ENCODE measurements around the gene PCYT2. TPM values are rescaled to one million over a fixed set of nuclear protein-coding genes. Genes with fewer than 3 reads are reported as not detected.

Gene PCYT2
- total RNA-seq, 2 donors from 2014 or later, result 66.8 to 70.9 TPM

GRCh38 chr17:81863833-81864768 lies 47.1 kb downstream of the PCYT2 start:
- Mint-ChIP-seq H3K36me3 (ENCODE audit: low read depth) (peaks cover 28% of the 10 kb centered on the region), H3K27ac (no peak overlapping the region), H3K4me3 (no peak overlapping the region), H3K9me3 (no peaks in the 10 kb centered on the region), H3K27me3 (ENCODE audit: insufficient read depth) (no peaks in the 10 kb centered on the region), H3K4me1 (peaks cover 9% of the 10 kb centered on the region)
- H3K9ac ChIP-seq (ENCODE audit: extremely low read depth, low read length, poor library complexity, severe bottlenecking), result no peak overlapping the region
- H3K36me3 ChIP-seq (ENCODE audit: control insufficient read depth, insufficient read depth, low read length), result peaks cover 51% of the 10 kb centered on the region
- 90 to 94% methylated on average over 6 to 9 of the region's 9 CpGs for WGBS, 2 experiments (ENCODE audit: insufficient coverage in 1 of 2, insufficient read length in 1 of 2)
- peak; percentile 53 for TF ChIP-seq CTCF (conservative IDR thresholded peaks at IDR 0.05)
- H3K27me3 ChIP-seq (ENCODE audit: control insufficient read depth, insufficient read depth, low read length, poor library complexity, severe bottlenecking), result no peaks in the 10 kb centered on the region
- DNase-seq, result peak; percentile 83
- H3K9me3 ChIP-seq (ENCODE audit: control insufficient read depth, low read length), result no peaks in the 10 kb centered on the region
- peaks cover under 1% of the 10 kb centered on the region for H3K4me1 ChIP-seq (ENCODE audit: control insufficient read depth, insufficient read depth, low read length)
- H3K27ac ChIP-seq (ENCODE audit: low read depth, low read length), result no peak overlapping the region
- no peak overlapping the region for H3K4me3 ChIP-seq (ENCODE audit: low read length)

DNA sequence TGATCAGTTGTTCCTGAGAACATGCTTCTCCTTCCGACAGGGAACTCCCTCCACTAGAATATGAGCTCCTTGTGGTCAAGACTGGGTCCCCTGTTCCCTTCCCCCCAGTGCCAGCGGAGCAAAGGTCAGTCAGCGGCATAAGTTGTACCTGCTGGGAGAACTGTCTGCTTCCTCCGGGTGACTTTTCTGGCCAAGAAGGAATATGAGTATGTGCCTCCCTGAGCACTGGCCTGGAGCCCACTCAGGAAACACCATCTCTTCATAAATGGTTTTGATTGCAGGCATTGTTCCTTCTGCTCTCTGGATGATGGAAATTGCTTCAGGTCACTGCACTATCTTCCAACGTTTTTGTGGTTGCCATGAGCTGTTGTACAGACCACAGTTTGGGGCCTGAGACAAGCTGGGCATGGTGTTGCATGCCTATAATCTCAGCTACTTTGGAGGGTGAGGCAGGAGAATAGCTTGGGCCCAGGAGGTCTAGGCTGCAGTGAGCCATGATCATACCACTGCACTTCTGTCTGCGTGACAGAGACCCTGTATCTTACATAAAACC lies 48.0 kb downstream of the PCYT2 start:
- Histone ChIP-seq H3K27ac (ENCODE audit: low read depth, low read length) (no peak overlapping the region), H3K9ac (ENCODE audit: extremely low read depth, low read length, poor library complexity, severe bottlenecking) (no peak overlapping the region), H3K36me3 (ENCODE audit: control insufficient read depth, insufficient read depth, low read length) (peaks cover 54% of the 10 kb centered on the region), H3K4me1 (ENCODE audit: control insufficient read depth, insufficient read depth, low read length) (peaks cover 8% of the 10 kb centered on the region), H3K4me3 (ENCODE audit: low read length) (peak overlapping the region; percentile 32), H3K9me3 (ENCODE audit: control insufficient read depth, low read length) (no peaks in the 10 kb centered on the region), H3K27me3 (ENCODE audit: control insufficient read depth, insufficient read depth, low read length, poor library complexity, severe bottlenecking) (no peaks in the 10 kb centered on the region)
- DNase-seq, result no peak
- H3K27me3 Mint-ChIP-seq (ENCODE audit: insufficient read depth), result no peaks in the 10 kb centered on the region
- H3K9me3 Mint-ChIP-seq, result no peaks in the 10 kb centered on the region
- TF ChIP-seq CTCF (conservative IDR thresholded peaks at IDR 0.05), result no peak
- H3K4me3 Mint-ChIP-seq, result peak overlapping the region; percentile 39
- WGBS, 2 experiments (ENCODE audit: insufficient coverage in 1 of 2, insufficient read length in 1 of 2), result 89 to 95% methylated on average over 3 to 6 of the region's 6 CpGs
- H3K36me3 Mint-ChIP-seq (ENCODE audit: low read depth), result peaks cover 36% of the 10 kb centered on the region
- H3K4me1 Mint-ChIP-seq, result peaks cover 9% of the 10 kb centered on the region
- H3K27ac Mint-ChIP-seq, result peak overlapping the region; percentile 56

DNA sequence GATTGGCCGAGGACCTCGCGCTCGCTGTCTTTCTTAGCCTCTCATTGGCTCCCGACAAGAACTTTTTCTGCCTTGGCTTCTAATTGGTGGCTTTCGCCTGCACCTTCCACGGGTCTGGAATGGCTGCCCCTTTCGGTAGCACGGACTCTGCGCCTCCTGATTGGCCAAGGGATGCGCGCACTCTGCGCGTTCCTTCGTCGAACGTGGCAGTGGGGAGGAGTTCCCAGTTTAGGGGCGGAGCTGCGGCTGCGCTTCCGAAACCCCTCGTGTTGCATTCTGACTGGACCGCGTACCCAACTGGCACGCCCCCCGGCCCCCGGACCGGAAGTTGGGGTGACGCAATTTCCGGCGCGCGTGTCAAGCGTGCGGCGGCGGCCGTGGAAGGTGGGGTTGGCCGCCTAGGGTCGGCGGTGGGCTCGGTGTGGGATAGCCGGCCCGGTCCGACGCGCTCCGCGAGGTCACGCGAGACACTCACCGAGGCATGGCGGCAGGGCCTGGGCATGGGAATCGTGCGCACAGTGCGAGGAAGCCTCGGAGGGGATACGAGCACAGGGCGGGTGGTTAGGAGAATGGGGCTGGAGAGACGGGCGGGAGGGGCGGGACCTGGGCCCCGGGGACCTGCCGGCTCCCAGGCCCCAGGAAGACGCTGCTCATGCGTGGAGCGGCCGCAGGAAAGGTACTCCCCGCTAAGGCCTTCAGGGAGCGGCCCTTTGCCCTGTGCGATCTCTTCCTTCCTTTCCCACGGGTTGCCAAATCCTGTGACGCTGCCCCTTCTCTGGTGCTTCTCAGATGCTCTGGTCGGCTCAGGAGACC lies 50.2 kb downstream of the PCYT2 start:
- H3K27ac Mint-ChIP-seq, result peak overlapping the region; percentile 97
- Histone ChIP-seq H3K4me1 (ENCODE audit: control insufficient read depth, insufficient read depth, low read length) (peaks cover 8% of the 10 kb centered on the region), H3K9ac (ENCODE audit: extremely low read depth, low read length, poor library complexity, severe bottlenecking) (peak overlapping the region; percentile 95), H3K36me3 (ENCODE audit: control insufficient read depth, insufficient read depth, low read length) (peaks cover 65% of the 10 kb centered on the region), H3K27ac (ENCODE audit: low read depth, low read length) (peak overlapping the region; percentile 69), H3K9me3 (ENCODE audit: control insufficient read depth, low read length) (no peaks in the 10 kb centered on the region), H3K27me3 (ENCODE audit: control insufficient read depth, insufficient read depth, low read length, poor library complexity, severe bottlenecking) (no peaks in the 10 kb centered on the region), H3K4me3 (ENCODE audit: low read length) (peak overlapping the region; percentile 91)
- H3K27me3 Mint-ChIP-seq (ENCODE audit: insufficient read depth), result no peaks in the 10 kb centered on the region
- peaks cover 48% of the 10 kb centered on the region for H3K36me3 Mint-ChIP-seq (ENCODE audit: low read depth)
- H3K4me3 Mint-ChIP-seq, result peak overlapping the region; percentile 77
- TF ChIP-seq CTCF (conservative IDR thresholded peaks at IDR 0.05), result no peak
- 0% methylated on average over 40 to 74 of the region's 74 CpGs for WGBS, 2 experiments (ENCODE audit: insufficient coverage in 1 of 2, insufficient read length in 1 of 2)
- H3K4me1 Mint-ChIP-seq, result peaks cover 9% of the 10 kb centered on the region
- no peaks in the 10 kb centered on the region for H3K9me3 Mint-ChIP-seq
- DNase-seq, result peak; percentile 100
